Osteocyte (in vitro differentiated cells): ENCODE measurements around the gene FRY. TPM values are rescaled to one million over a fixed set of nuclear protein-coding genes. Genes with fewer than 3 reads are reported as not detected.

Experiments
- DNase-seq: peaks from one replicate; pipeline ENCODE4 v3.0.0; 2021; ENCODE audit warnings: mixed read lengths; ENCODE audit not compliant: unreplicated experiment; ENCODE audit errors: extremely low spot score
- H3K27ac Mint-ChIP-seq: one replicate; pipeline ENCODE4 v1.8.0; 2021; ENCODE audit warnings: mild to moderate bottlenecking, mixed read lengths; ENCODE audit not compliant: unreplicated experiment
- H3K27me3 Mint-ChIP-seq: one replicate; pipeline ENCODE4 v1.8.0; 2021; ENCODE audit warnings: mixed read lengths; ENCODE audit not compliant: unreplicated experiment
- H3K36me3 Mint-ChIP-seq: one replicate; pipeline ENCODE4 v1.8.0; 2021; ENCODE audit warnings: mixed read lengths; ENCODE audit not compliant: unreplicated experiment
- H3K4me1 Mint-ChIP-seq: one replicate; pipeline ENCODE4 v1.8.0; 2021; ENCODE audit warnings: mixed read lengths; ENCODE audit not compliant: unreplicated experiment
- H3K4me3 Mint-ChIP-seq: one replicate; pipeline ENCODE4 v1.8.0; 2021; ENCODE audit warnings: mild to moderate bottlenecking, moderate library complexity, mixed read lengths; ENCODE audit not compliant: unreplicated experiment
- H3K9me3 Mint-ChIP-seq: one replicate; pipeline ENCODE4 v1.8.0; 2021; ENCODE audit warnings: mixed read lengths; ENCODE audit not compliant: unreplicated experiment
- CTCF ChIP-seq: fragments of 200-600 bp; sonication (generic); IDR thresholded peaks from 2 replicates; pipeline ENCODE4 v1.5.0; 2021; ENCODE audit warnings: antibody characterized with exemption, mild to moderate bottlenecking, moderate library complexity
- total RNA-seq: library from RNA; stranded (reverse); gene quantifications from 2 replicates; pipeline ENCODE4 v1.2.1, GENCODE V29; 2021

The FRY gene
- total RNA-seq, 1 donor from 2014 or later: 2.0 TPM

DNA sequence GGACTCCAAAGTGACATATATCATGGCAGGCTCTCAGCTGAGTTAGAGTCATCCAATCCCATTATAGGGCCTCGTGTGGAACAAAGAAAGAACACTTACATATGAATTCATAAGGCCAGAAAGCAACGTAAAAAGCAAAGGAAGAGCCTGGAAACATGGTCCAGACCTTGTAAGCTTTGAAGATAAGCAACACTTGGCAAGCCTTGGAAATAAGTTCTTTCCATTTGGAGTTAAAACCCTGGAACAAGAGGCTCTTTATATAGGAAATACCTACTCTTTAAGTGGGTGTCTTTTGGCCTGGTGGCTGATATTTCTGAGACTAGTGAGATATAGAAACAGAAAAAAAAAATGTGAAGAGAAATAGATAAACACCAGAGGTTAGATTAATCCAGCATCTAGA lies 234.2 kb downstream of the FRY start:
- peaks cover 26% of the 10 kb centered on the region for H3K4me1 Mint-ChIP-seq
- DNase-seq: no peak
- TF ChIP-seq CTCF: no peak
- H3K27ac Mint-ChIP-seq: no peak overlapping the region
- H3K27me3 Mint-ChIP-seq: no peaks in the 10 kb centered on the region
- H3K4me3 Mint-ChIP-seq: no peak overlapping the region
- no peaks in the 10 kb centered on the region for H3K36me3 Mint-ChIP-seq
- H3K9me3 Mint-ChIP-seq: no peaks in the 10 kb centered on the region

DNA sequence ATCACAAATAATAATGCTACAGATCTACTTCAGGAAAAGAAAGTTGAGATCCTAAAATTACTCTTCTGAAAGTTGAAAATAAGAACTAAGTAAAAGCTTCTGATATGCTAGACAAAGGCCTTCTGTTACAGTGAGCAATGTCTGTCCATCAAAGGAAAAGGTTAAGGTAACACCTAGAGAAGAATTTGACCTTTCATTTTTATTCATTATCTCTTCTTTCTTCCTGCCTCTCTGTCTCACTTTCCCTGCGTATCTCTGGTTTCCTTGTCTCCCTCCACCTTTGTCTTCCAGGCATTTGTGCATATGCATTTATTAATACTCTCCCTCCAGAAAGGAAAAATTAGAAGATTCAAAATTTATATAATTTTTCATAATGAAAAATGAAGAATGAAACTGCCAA lies 234.6 kb downstream of the FRY start:
- H3K27ac Mint-ChIP-seq: no peak overlapping the region

GRCh38 chr13:32267836-32268439 lies 236.4 kb downstream of the FRY start:
- Mint-ChIP-seq H3K36me3 (no peaks in the 10 kb centered on the region), H3K27me3 (no peaks in the 10 kb centered on the region), H3K27ac (no peak overlapping the region), H3K4me1 (peaks cover 11% of the 10 kb centered on the region), H3K9me3 (no peaks in the 10 kb centered on the region), H3K4me3 (no peak overlapping the region)
- peak; percentile 30 for TF ChIP-seq CTCF
- DNase-seq: no peak

More for the DNA sequence above, 234.6 kb downstream of the FRY start:
- Mint-ChIP-seq H3K4me1 (peaks cover 22% of the 10 kb centered on the region), H3K27me3 (no peaks in the 10 kb centered on the region), H3K36me3 (no peaks in the 10 kb centered on the region), H3K9me3 (no peaks in the 10 kb centered on the region), H3K4me3 (no peak overlapping the region)
- DNase-seq: no peak
- no peak for TF ChIP-seq CTCF

GRCh38 chr13:32272021-32272683 lies 240.6 kb downstream of the FRY start:
- TF ChIP-seq CTCF: no peak

DNA sequence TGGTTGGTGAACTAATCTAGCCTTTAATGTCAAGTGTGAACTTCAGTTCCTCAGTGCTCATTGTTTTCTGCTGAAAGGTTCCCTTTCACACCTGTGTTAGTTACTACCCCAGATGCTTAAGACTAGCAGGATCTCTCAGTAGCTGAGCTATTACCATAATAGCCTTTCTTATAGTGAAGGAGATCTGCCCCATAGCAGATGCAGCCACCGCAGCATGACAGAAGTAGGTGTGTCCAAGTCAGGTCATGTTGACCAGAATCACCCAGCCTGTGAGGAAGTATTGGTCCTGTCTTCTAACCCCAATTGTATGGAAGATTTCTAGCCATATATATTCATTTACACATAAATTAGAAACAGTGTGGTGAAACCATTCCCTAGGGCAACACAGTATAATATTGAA lies 246.3 kb downstream of the FRY start:
- Mint-ChIP-seq H3K27me3 (no peaks in the 10 kb centered on the region), H3K4me1 (peaks cover 2% of the 10 kb centered on the region), H3K4me3 (no peak overlapping the region), H3K9me3 (no peaks in the 10 kb centered on the region), H3K36me3 (no peaks in the 10 kb centered on the region), H3K27ac (no peak overlapping the region)
- no peak for DNase-seq
- TF ChIP-seq CTCF: no peak

More at GRCh38 chr13:32272021-32272683, 240.6 kb downstream of the FRY start:
- H3K9me3 Mint-ChIP-seq: no peaks in the 10 kb centered on the region
- no peak for DNase-seq
- H3K4me3 Mint-ChIP-seq: no peak overlapping the region
- no peaks in the 10 kb centered on the region for H3K36me3 Mint-ChIP-seq
- no peaks in the 10 kb centered on the region for H3K27me3 Mint-ChIP-seq
- H3K4me1 Mint-ChIP-seq: peaks cover 5% of the 10 kb centered on the region
- no peak overlapping the region for H3K27ac Mint-ChIP-seq
